OCI-LY3 (cell line): ENCODE data around the gene EIF4EBP2.

Experiments
- H2AFZ ChIP-seq: fragments of 200-600, 300-600 bp; shearing (Covaris generic); 2 replicates; pipeline ENCODE4 v1.6.0; 2014; ENCODE audit warnings: antibody characterized with exemption, low read depth, low read length
- H3K27ac ChIP-seq: fragments of 200-600, 300-600 bp; sonication (generic); 2 replicates; pipeline ENCODE4 v1.5.1; 2014; ENCODE audit warnings: mild to moderate bottlenecking, low read length, moderate library complexity, mixed read lengths
- H3K27me3 ChIP-seq: fragments of 200-600, 300-600 bp; sonication (generic); 2 replicates; pipeline ENCODE4 v1.6.1; 2014; ENCODE audit warnings: low read depth, low read length, mixed read lengths
- H3K36me3 ChIP-seq: fragments of 200-600, 300-600 bp; sonication (generic); replicated peaks from 2 replicates; pipeline ENCODE3; 2014; ENCODE audit warnings: low read depth, low read length, mixed read lengths
- H3K4me1 ChIP-seq: fragments of 300-600, 200-600 bp; sonication (generic); 2 replicates; pipeline ENCODE4 v1.6.1; 2014; ENCODE audit warnings: low read length, mixed read lengths
- H3K4me2 ChIP-seq: fragments of 200-600, 300-600 bp; sonication (generic); 2 replicates; pipeline ENCODE4 v1.6.1; 2014; ENCODE audit warnings: low read length, mixed read lengths
- H3K4me3 ChIP-seq: fragments of 300-600, 200-600 bp; sonication (generic); 2 replicates; pipeline ENCODE4 v1.5.1; 2014; ENCODE audit warnings: antibody characterized with exemption, mild to moderate bottlenecking, low read length, moderate library complexity
- H3K79me2 ChIP-seq: fragments of 300-600, 200-600 bp; shearing (Covaris generic); 2 replicates; pipeline ENCODE4 v1.6.1; 2014; ENCODE audit warnings: mild to moderate bottlenecking, low read length, mixed read lengths
- H3K9ac ChIP-seq: fragments of 300-600, 200-600 bp; shearing (Covaris generic); 2 replicates; pipeline ENCODE4 v1.6.0; 2014; ENCODE audit warnings: mild to moderate bottlenecking, low read length, moderate library complexity
- H3K9me3 ChIP-seq: fragments of 200-600, 300-600 bp; shearing (Covaris generic); 2 replicates; pipeline ENCODE4 v1.6.1; 2014; ENCODE audit warnings: low read length, mixed read lengths; ENCODE audit not compliant: insufficient read depth
- H4K20me1 ChIP-seq: fragments of 200-600, 300-600 bp; sonication (generic); 2 replicates; pipeline ENCODE4 v1.6.1; 2016; ENCODE audit warnings: low read length, mixed read lengths; ENCODE audit not compliant: insufficient read depth
- EZH2phosphoT487 ChIP-seq: fragments of 200-600 bp; shearing (Covaris generic); IDR thresholded peaks from 2 replicates; pipeline ENCODE4 v1.6.1; 2018; ENCODE audit warnings: antibody characterized with exemption, mixed run types, low read depth
- TF ChIP-seq, protein P1 (sequence below): fragments of 200-600, 300-600 bp; sonication (generic); IDR thresholded peaks from 2 replicates; pipeline ENCODE4 v1.5.1; 2014; ENCODE audit warnings: antibody characterized with exemption, low read length, low read depth

EIF4EBP2 gene

DNA sequence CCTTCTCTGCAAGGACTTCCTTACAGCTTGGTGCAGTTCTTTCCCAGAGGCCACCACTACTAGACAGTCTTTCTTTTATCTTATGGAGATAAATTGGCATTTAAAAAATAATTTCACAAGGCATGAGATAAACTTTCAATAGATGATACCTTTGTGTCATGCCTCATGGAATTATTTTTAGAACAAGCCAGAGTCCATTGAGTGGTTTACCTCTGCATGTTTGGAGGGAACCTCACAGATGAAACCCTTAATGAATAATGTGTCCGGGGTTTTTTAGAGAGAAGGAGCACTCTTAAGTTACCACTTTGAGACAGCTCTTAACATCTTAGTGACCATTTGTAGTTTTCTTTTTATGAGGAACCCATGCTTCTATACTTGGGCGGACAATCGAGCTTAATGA is 20.4 kb downstream of the EIF4EBP2 start:
- Histone ChIP-seq H3K36me3 (peaks cover 9% of the 10 kb centered on the region), H3K9ac (no peak overlapping the region), H3K4me2 (no peak overlapping the region)

DNA sequence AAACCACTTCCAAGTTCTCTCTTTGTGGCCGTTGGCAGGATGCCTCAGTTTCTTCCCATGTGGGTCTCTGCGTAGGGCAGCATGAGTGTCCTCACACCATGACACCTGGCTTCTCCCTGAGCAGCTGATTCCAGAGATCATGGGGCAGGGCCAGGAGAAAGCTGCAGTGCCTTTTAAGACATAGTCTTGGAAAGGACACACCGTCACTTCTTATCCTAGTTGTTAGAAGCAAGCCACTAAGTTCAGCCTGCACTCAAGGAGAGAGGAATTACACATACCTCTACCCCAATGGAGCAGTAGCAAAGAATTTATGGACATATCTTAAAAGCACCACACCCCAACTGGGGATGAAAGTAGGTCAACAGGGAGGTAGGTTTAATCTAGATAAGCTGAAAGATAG is 21.2 kb downstream of the EIF4EBP2 start:
- H3K4me3 ChIP-seq, result no peak overlapping the region
- no peak overlapping the region for H3K4me2 ChIP-seq
- H3K27me3 ChIP-seq, result no peaks in the 10 kb centered on the region
- no peaks in the 10 kb centered on the region for H3K79me2 ChIP-seq
- no peak for TF ChIP-seq EZH2phosphoT487
- TF ChIP-seq, protein P1, sequence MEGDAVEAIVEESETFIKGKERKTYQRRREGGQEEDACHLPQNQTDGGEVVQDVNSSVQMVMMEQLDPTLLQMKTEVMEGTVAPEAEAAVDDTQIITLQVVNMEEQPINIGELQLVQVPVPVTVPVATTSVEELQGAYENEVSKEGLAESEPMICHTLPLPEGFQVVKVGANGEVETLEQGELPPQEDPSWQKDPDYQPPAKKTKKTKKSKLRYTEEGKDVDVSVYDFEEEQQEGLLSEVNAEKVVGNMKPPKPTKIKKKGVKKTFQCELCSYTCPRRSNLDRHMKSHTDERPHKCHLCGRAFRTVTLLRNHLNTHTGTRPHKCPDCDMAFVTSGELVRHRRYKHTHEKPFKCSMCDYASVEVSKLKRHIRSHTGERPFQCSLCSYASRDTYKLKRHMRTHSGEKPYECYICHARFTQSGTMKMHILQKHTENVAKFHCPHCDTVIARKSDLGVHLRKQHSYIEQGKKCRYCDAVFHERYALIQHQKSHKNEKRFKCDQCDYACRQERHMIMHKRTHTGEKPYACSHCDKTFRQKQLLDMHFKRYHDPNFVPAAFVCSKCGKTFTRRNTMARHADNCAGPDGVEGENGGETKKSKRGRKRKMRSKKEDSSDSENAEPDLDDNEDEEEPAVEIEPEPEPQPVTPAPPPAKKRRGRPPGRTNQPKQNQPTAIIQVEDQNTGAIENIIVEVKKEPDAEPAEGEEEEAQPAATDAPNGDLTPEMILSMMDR, result no peak
- H3K9me3 ChIP-seq, result no peaks in the 10 kb centered on the region
- no peaks in the 10 kb centered on the region for H4K20me1 ChIP-seq
- no peaks in the 10 kb centered on the region for H3K4me1 ChIP-seq
- H3K9ac ChIP-seq, result no peak overlapping the region
- H2AFZ ChIP-seq, result no peak overlapping the region
- H3K27ac ChIP-seq, result no peak overlapping the region
- peaks cover 12% of the 10 kb centered on the region for H3K36me3 ChIP-seq

More for the DNA sequence above, 20.4 kb downstream of the EIF4EBP2 start:
- Histone ChIP-seq H3K4me1 (no peaks in the 10 kb centered on the region), H3K27me3 (no peaks in the 10 kb centered on the region), H3K4me3 (no peak overlapping the region), H3K9me3 (no peaks in the 10 kb centered on the region), H3K27ac (no peak overlapping the region), H2AFZ (no peak overlapping the region), H4K20me1 (no peaks in the 10 kb centered on the region), H3K79me2 (no peaks in the 10 kb centered on the region)
- TF ChIP-seq, protein P1, result no peak
- no peak for TF ChIP-seq EZH2phosphoT487

DNA sequence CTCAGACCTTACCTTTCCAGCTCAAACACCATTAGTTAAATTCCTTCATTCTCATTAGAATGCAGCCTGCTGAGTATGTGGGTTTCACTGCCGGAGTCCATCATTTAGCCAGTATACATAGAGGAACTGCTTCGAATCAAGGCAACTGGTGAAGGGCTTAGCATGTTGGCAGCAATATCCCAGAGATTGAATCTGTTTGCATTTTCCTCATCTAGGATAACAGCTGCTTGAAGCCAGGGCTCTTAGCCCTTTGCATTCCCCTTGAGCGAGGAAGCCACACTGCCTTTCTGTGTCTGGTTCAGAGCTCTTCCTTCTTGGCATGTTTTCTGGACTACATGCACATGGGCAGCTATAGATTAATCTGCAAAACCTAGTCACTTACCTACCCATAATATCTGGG is 22.9 kb downstream of the EIF4EBP2 start:
- Histone ChIP-seq H3K27ac (no peak overlapping the region), H3K4me3 (no peak overlapping the region), H3K79me2 (no peaks in the 10 kb centered on the region), H3K9me3 (no peaks in the 10 kb centered on the region), H3K4me2 (no peak overlapping the region), H4K20me1 (no peaks in the 10 kb centered on the region), H2AFZ (no peak overlapping the region), H3K4me1 (no peaks in the 10 kb centered on the region), H3K9ac (no peak overlapping the region), H3K36me3 (peaks cover 12% of the 10 kb centered on the region), H3K27me3 (no peaks in the 10 kb centered on the region)
- TF ChIP-seq, protein P1, result no peak
- no peak for TF ChIP-seq EZH2phosphoT487

DNA sequence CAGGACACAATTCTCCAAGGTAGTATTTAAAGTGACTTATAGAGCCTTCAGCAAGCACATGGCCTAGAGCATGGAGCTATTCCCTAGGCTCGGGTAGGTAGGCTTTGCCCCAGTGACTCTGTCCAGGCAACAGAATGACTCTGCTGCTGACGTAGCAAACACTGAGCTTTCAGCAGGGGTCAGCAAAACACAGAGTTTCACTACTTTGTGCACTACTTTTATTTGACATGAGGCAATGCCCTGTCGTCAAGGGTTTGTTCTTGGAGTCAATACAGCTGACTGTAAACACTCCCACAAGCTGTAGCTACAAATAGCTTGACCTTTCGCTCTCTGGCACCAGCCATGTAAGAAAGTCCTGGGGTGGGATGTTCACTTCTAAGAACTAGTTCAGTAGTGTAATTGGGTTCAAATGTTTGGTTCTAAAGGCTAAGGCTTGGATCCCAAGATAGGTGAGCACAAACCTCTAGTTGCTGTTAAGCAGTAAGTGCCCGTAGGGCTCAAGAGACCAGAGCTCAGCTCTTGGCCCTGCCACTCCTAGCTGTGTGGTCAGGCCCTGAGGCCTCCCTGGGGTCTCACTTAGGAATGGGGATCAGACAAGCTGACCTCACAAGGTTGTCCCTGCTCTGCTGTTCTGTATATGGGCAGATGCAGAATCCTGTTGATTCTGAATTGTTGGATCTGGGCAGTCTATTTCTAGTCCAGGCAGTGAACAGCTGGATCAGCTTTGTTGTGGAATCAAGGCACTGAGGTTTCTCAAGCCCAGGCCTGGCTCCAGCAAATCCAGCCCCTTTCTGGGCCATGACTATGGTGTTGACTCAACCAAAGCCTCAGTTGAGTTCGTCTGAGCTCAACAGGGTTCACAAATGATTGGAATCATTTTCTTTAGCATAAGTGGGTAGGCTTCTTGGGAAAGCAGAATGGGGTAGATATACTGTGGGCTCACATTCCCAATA is 26.8 kb downstream of the EIF4EBP2 start:
- no peaks in the 10 kb centered on the region for H3K4me1 ChIP-seq
- H3K4me3 ChIP-seq, result no peak overlapping the region
- H4K20me1 ChIP-seq, result no peaks in the 10 kb centered on the region
- H3K9me3 ChIP-seq, result no peaks in the 10 kb centered on the region
- TF ChIP-seq EZH2phosphoT487, result no peak
- TF ChIP-seq, protein P1, result no peak
- H3K4me2 ChIP-seq, result no peak overlapping the region
- H3K27ac ChIP-seq, result no peak overlapping the region
- H3K79me2 ChIP-seq, result no peaks in the 10 kb centered on the region
- H3K36me3 ChIP-seq, result peaks cover 9% of the 10 kb centered on the region
- H3K27me3 ChIP-seq, result no peaks in the 10 kb centered on the region
- H2AFZ ChIP-seq, result no peak overlapping the region
- H3K9ac ChIP-seq, result no peak overlapping the region
